Suprapubic skin (tissue), 4 donors: Measurements from ENCODE around the gene SYNGR2.

Experiments used
- EP300 ChIP-seq: sonication (generic); formaldehyde crosslinking; IDR thresholded peaks from one replicate; pipeline ENCODE4 v1.6.1; 2017; ENCODE audit warnings: antibody characterized with exemption
- POLR2A ChIP-seq, 2 donors: fragments of 450-650 bp; IDR thresholded peaks; one replicate each; pipeline ENCODE4 v1.6.1; 2017; ENCODE audit warnings: antibody characterized with exemption in 2 of 2, mild to moderate bottlenecking in 2 of 2, moderate library complexity in 2 of 2
- POLR2AphosphoS5 ChIP-seq, 3 donors: sonication (generic); formaldehyde crosslinking; IDR thresholded peaks; one replicate each; pipeline ENCODE4 v1.6.1; 2017; ENCODE audit warnings: antibody characterized with exemption in 3 of 3
- TF ChIP-seq, protein P1 (sequence below), 2 donors: fragments of 200-600 bp in 1 of 2; fragments of 450-650 bp in 1 of 2; sonication (generic) in 1 of 2; IDR thresholded peaks; one replicate each; pipeline ENCODE4 v1.5.1; 2016 to 2019; ENCODE audit warnings: antibody characterized with exemption in 2 of 2, mild to moderate bottlenecking in 1 of 2, moderate library complexity in 1 of 2

GRCh38 chr17:78130090-78130436, 38.3 kb upstream of the SYNGR2 start:
- TF ChIP-seq POLR2AphosphoS5 (IDR thresholded peaks at IDR 0.05) (no peak), POLR2A (IDR thresholded peaks at IDR 0.05) (no peak), EP300 (no peak)
- TF ChIP-seq, protein P1, sequence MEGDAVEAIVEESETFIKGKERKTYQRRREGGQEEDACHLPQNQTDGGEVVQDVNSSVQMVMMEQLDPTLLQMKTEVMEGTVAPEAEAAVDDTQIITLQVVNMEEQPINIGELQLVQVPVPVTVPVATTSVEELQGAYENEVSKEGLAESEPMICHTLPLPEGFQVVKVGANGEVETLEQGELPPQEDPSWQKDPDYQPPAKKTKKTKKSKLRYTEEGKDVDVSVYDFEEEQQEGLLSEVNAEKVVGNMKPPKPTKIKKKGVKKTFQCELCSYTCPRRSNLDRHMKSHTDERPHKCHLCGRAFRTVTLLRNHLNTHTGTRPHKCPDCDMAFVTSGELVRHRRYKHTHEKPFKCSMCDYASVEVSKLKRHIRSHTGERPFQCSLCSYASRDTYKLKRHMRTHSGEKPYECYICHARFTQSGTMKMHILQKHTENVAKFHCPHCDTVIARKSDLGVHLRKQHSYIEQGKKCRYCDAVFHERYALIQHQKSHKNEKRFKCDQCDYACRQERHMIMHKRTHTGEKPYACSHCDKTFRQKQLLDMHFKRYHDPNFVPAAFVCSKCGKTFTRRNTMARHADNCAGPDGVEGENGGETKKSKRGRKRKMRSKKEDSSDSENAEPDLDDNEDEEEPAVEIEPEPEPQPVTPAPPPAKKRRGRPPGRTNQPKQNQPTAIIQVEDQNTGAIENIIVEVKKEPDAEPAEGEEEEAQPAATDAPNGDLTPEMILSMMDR (IDR thresholded peaks at IDR 0.05): no peak
